GM13976 (cell line): ENCODE data around the gene ITPR2.
"Not testable (repeated sequence)": the region's sequence is repeated elsewhere in the genome, so short reads cannot be mapped to it uniquely, and the experiment has no call there.

ENCODE experiments used
- DNase-seq: peaks from one replicate; pipeline ENCODE4 v3.0.0; 2012; ENCODE audit warnings: low spot score
- in situ Hi-C: fragments of 300-500 bp; cut with MboI; formaldehyde crosslinking; loops from one replicate; pipeline ENCODE4 v1.12.0; 2022; ENCODE audit warnings: low sequenced_read_pairs, mixed read lengths, inconsistent platforms; ENCODE audit not compliant: unreplicated experiment
- TF ChIP-seq, protein P1 (sequence below): IDR thresholded peaks from 2 replicates; pipeline ENCODE4 v1.5.1; 2012; ENCODE audit warnings: borderline replicate concordance, mild to moderate bottlenecking; ENCODE audit not compliant: insufficient read depth; ENCODE audit errors: extremely low read depth, missing control alignments, control extremely low read depth

Gene ITPR2

DNA sequence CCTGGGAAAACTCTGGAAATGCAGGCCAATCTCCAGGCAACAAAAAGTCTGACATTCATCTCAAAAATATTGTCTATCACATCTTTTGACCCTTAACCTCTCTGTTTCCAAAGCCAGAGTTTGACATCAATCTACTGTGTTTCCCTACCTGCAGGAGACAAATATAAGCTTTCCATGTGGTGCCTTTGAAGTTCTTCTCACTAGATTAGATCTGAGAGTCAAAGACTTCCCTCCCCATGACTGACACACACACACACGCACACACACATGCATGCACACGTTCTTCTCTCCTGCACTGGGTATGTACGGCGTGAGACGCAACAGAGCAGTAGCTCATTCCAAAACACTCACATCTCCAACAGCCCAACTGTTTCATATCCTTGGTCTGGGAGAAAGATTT is 8.1 kb upstream of the ITPR2 start:
- TF ChIP-seq, protein P1, sequence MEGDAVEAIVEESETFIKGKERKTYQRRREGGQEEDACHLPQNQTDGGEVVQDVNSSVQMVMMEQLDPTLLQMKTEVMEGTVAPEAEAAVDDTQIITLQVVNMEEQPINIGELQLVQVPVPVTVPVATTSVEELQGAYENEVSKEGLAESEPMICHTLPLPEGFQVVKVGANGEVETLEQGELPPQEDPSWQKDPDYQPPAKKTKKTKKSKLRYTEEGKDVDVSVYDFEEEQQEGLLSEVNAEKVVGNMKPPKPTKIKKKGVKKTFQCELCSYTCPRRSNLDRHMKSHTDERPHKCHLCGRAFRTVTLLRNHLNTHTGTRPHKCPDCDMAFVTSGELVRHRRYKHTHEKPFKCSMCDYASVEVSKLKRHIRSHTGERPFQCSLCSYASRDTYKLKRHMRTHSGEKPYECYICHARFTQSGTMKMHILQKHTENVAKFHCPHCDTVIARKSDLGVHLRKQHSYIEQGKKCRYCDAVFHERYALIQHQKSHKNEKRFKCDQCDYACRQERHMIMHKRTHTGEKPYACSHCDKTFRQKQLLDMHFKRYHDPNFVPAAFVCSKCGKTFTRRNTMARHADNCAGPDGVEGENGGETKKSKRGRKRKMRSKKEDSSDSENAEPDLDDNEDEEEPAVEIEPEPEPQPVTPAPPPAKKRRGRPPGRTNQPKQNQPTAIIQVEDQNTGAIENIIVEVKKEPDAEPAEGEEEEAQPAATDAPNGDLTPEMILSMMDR: no peak
- DNase-seq: no peak
- in situ Hi-C loops: no loop called here

DNA sequence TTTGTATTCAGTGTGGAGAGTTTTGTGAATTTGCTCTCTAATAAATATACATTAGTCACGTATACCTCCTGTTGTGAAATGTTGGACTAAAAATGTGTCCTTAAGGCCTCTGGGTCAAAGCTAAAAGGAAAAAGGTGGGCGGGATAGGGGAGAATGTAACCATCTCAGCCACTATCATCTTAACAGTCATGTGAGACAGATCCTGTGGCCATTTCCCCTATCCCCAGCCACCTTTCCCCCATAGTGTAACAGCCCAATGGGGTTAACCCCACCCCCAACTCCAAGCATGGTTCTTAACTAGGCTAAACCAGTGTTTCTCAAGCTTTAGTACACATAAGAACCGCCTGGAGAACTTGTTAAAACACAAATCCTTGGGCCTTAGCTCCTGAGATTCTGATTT is 6.5 kb upstream of the ITPR2 start:
- no peak for DNase-seq
- in situ Hi-C loops: no loop called here
- TF ChIP-seq, protein P1: no peak

DNA sequence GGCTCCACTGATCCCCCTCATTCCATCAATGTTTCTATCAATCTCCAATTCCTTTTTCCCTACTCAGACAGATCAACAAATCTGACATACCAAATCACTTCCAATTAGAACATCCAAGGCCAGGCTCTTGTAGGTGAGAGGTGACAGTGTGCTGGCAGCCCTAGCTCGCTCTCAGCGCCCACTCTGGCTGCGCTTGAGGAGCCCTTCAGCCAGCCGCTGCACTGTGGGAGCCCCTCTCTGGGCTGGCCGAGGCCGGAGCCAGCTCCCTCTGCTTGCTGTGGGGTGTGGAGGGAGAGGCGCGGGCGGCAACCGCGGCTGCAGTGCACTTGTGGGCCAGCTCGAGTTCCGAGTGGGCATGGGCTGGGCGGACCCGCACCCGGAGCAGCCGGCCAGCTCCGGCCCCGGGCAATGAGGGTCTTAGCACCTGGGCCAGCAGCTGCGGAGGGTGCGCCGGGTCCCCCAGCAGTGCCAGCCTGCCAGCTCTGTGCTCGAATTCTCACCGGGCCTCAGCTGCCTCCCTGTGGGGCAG is 6.0 kb upstream of the ITPR2 start:
- no peak for DNase-seq
- TF ChIP-seq, protein P1: no peak
- in situ Hi-C loops: no loop called here

DNA sequence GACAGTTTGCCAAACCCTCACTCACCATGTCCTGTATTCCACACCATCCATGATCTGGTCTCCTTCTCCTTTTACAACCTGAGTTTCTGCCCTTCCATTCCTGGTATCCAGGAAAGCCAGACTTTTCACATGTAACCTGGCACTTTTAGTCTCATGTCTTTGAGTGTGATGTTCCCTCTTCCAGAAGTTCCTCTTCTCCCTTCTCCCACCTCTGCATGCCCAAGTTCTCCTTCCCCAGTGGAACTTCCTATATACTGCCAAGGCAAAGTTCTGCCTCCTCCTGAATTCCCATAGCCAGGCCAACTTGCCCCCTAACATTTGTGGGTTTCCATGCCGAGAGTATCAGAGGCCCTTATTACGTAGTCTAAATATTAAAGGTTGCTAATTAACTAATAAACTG is 3.2 kb upstream of the ITPR2 start:
- TF ChIP-seq, protein P1: no peak
- DNase-seq: no peak
- in situ Hi-C loops: no loop called here

DNA sequence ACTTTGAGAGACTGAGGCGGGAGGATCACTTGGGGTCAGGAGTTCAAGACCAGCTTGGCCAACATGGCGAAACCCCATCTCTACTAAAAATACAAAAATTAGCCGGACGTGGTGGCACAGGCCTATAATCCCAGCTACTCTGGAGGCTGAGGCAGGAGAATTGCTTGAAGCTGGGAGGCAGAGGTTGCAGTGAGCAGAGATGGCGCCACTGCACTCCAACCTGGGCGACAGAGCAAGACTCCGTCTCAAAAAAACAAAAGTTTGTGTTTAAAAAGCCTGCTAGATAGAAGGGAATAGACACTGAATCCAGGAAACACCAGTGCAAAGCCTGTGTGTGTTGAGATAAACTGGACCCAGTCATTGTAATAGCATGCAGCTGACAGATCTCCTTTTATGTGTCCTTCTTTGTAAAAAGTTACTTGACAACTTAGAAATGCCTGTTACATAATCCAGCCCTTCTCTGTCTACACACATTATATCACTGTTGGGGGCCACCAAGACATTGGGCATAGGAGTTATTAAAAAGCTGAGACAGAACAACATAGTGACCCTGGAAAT is 1.6 kb upstream of the ITPR2 start:
- in situ Hi-C loops, DNase-seq: not testable (repeated sequence)

DNA sequence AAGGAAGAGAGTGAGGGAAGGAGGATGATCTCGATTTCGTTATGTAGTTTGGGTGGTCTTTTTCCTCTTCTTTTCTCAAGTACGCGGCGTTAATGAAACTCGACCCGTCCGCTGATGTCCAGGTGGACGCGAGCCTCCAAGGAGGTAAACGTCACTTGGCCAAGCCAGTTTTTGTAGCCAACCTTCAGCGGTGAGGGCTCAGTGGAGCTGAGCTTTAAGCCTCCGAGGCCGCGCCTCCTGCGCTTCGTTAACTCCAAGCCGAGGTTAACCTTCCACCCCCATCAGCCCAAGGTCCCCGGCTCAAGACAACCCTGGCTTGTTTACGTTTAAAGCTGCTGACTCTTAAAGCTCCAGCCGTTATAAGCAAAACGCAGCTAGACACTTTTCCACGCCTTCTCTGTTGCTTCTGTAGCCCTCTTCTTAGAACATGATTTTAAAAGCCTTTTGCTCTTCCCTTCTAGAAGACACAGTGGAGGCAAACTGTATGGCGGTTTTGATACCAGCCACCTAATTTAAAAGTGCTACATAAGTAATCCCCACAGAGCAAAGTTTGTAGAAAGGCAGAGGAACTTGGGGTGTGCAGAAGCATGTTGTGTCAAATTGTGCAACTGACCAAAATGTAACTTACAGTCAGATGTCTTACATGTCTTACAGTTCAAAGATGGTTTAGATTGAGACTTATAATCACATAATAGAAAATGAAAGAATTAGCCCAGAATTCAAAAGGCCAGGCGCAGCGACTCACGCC is 923 bp upstream of the ITPR2 start:
- in situ Hi-C loops: no loop called here
- TF ChIP-seq, protein P1: no peak
- peak; percentile 61 for DNase-seq
